Gastroesophageal sphincter (tissue), 3 donors: Measurements from ENCODE around the gene ARHGAP22.

Experiments
- POLR2A ChIP-seq, 2 donors: fragments of 450-650 bp; IDR thresholded peaks; one replicate each; pipeline ENCODE4 v1.6.1; 2017; ENCODE audit warnings: antibody characterized with exemption in 2 of 2, mild to moderate bottlenecking in 2 of 2, moderate library complexity in 1 of 2
- TF ChIP-seq, protein P1 (sequence below), 4 experiments: fragments of 200-600 bp in 2 of 4; fragments of 450-650 bp in 2 of 4; sonication (generic) in 1 of 4; IDR thresholded peaks; one replicate each; pipeline ENCODE4 v1.5.1; 2017 to 2019; ENCODE audit warnings: antibody characterized with exemption in 4 of 4, mild to moderate bottlenecking in 2 of 4, moderate library complexity in 2 of 4

DNA sequence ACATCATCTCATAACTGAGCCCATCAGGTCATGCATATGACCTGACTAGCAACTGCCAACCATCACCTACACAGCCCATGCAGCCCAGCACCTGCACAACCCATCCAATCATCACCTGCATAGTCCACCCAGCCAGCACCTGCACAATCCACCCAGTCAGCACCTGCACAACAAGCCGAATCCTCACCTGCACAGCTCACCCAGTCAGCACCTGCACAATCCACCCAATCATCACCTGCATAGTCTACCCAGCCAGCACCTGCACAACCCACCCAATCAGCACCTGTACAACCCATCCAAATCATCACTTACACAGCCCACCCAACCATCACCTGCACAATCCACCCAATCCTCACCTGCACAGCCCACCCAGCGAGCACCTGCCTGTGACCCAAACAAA, 46.4 kb upstream of the ARHGAP22 start:
- TF ChIP-seq POLR2A (IDR thresholded peaks at IDR 0.05), result no peak
- TF ChIP-seq, protein P1, sequence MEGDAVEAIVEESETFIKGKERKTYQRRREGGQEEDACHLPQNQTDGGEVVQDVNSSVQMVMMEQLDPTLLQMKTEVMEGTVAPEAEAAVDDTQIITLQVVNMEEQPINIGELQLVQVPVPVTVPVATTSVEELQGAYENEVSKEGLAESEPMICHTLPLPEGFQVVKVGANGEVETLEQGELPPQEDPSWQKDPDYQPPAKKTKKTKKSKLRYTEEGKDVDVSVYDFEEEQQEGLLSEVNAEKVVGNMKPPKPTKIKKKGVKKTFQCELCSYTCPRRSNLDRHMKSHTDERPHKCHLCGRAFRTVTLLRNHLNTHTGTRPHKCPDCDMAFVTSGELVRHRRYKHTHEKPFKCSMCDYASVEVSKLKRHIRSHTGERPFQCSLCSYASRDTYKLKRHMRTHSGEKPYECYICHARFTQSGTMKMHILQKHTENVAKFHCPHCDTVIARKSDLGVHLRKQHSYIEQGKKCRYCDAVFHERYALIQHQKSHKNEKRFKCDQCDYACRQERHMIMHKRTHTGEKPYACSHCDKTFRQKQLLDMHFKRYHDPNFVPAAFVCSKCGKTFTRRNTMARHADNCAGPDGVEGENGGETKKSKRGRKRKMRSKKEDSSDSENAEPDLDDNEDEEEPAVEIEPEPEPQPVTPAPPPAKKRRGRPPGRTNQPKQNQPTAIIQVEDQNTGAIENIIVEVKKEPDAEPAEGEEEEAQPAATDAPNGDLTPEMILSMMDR (IDR thresholded peaks at IDR 0.05), result no peak
